ENCODE data around the gene FBXL22.

Gene FBXL22

DNA sequence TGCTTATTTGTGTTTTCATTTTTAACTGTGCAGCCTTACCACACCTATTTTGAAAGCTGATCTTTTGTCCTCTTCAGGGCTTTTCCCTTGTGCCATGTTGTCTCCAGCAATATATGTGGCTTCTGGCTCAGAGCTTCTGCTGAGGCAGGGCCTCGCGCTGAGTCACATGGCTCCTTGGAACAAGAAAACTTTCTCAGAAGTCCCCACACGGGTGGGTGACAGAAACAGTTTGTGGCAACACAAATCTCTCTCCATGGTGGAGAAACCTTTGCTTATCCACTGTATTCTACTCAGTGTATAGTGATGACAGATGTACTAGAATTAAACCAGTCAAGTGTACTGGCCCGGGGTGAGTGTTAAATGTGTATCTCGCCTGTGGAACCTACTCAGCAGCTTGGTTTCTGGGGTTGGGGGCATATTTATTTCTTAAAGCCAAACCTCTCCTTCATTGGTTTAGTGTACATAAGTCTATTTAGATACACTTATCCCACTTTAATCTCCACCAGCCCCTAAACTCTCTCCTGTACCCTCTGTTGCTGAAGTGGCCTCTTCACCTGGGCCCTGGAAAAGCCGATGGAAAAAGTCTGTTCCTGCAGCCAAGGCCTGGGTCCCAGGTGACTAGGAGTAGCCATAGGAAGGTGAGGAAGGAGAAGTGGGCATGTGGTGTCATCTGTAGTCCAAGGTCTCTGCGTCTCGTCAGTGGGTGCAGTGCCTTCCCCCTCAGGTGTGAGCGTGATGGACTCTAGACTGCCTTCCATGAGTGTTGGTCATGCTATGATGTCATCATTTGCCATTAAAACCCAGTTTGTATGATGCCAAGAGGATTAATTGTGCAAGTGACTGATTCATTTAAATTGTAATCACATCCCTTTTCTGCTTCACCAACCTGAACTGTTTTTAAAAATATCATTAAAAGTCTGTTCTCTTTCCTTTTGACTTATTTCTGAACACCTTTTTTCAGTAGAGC is 3.2 kb upstream of the FBXL22 start:
- DNase-seq (ENCODE audit: low spot score): no peak

DNA sequence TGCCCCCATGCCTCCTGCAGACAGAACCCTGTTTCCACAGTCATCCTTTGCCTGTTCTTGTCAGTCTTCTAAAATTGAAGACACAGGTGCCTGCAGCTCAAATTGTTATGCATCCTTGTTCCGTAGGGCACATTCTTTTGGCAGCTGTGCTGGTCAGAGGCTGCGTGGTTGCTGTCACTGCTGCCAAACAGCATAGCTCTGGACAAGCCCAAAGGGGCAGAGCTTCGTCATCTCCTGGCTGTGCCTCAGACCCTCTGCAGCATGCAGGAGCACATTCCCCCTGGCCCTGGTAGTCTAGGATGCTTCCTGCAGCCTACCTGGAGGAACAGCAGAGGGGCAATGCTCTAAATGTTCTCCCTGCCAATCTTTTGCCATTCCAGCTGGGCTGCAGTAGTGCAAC is 2.1 kb upstream of the FBXL22 start:
- no peak for DNase-seq (ENCODE audit: low spot score)

DNA sequence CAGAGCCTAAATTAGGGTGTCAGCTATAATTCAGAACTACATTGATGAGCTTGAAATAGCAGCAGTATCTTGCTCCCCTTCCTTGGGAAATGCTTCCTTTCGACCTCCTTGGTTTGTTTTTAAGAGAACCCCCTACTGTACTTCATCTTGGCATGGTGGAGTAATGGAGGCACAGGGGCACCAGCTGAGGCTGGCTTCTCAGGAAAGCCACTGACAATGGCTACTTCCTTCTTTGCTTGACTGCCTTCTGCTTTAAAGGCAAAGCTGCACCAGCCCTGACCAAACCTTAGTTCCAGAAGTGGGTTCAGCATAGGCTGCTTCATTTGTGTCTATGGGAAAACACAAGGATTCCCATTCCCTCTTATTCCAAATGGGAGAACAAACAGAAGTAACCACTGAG is 1.5 kb upstream of the FBXL22 start:
- DNase-seq (ENCODE audit: low spot score): no peak

DNA sequence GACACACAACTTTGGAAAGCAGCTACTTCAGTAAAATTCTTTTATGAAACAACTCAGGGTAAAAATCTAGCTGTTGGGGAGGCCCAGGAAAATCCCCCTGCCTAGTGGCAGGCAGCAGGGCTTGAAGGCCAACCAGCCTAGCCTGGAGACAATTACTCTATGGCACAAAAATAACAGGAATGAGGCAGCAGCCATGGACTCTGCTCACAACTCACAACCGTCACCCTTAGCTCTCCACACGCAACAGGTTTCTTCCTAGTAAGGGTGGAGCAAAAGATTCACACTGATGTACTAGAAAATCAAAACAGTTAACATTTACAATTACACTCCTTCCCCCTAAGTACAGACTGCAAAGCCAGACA is 530 bp upstream of the FBXL22 start:
- no peak for DNase-seq (ENCODE audit: low spot score)

DNA sequence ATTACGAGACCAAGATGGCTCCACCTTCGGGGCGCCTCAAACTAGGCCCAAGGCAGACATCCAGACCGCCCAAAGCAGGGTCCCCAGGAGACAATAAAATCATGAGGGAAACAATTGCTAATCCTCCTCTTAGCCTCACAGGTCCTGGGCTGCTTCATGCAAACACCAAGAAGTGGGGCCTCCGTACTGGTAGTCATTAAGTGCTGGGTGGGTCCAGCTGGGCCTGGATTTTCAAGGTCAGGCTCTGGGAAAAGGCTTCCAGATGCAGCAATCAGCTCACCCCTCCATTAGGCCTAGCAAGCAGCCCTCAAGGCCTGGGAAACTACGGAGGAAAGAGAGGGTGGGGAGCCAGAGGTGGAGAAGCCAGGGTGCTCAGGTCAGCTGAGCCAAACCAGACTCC is 634 bp downstream of the FBXL22 start:
- DNase-seq (ENCODE audit: low spot score): no peak

DNA sequence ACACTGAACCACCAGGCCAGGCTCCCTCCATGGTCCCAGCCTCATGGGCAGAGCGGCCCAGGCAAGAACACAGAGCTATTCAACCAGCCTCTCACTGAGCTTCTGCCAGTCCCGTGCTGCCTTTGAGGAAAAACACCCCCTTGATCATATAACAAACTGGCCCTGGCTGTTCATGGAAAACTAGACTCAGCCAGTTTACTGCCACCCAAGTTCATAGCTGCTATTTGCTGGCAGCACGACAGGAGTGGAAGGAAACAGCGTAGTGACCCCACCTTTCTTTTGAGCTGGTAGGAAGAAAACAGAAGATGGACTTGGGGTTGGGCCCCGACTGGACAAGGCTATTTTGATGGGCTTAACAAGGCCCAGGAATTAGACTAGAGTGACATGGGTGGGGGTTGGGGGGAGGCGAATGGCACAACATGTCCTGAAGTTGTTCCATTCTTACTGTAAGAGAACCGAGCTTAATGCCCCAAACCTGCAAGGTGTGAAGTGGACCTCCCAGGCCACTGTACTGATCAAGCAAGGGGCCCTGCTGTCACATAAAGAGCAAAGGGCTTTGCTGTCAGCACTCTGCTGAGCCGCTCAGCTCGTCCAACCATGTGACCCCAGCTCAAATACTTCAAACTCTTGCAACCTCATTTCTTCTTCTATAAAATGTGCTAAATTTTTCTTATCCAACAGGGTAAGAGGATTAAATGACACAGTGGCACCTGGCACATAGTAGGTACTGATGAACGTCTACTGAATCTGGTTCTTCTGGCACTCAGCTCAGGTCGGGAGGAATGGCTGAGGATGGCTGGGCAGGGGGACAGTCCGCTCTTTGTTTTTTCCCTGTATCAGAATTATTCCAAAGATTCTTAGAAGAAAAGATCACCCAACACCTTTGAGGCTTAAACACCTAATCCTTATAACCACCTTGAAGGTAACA is 1.6 kb downstream of the FBXL22 start:
- no peak for DNase-seq (ENCODE audit: low spot score)

DNA sequence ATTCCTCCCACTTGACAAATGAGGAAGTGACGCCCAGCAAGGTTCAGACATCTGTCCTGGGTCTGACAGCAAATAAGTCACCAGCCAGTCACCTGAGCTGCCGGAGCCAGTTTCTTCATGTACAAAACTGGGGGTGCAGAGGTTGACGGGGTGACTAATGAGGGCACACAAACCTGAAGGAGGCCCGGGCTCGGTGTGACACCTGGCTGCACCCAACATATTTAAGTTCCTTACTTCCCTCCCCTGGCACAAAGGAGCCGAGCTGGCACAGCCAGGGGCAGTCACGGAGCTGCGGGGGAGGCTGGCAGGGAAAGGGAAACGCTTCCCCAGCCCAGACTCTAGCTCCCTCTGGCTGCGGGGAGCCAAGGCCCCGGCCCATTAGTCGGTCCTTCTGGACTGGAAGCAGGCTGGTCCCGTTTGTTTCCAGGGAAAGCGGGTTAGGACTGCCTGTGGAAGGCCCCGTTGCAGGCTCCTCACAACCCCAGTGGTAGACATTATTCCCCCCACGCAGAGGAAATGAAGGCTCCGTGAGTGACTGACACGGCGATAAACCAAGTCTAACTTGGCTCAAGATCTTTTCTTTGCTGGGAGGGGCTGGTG is 2.3 kb downstream of the FBXL22 start:
- peak; percentile 46 for DNase-seq (ENCODE audit: low spot score)

DNA sequence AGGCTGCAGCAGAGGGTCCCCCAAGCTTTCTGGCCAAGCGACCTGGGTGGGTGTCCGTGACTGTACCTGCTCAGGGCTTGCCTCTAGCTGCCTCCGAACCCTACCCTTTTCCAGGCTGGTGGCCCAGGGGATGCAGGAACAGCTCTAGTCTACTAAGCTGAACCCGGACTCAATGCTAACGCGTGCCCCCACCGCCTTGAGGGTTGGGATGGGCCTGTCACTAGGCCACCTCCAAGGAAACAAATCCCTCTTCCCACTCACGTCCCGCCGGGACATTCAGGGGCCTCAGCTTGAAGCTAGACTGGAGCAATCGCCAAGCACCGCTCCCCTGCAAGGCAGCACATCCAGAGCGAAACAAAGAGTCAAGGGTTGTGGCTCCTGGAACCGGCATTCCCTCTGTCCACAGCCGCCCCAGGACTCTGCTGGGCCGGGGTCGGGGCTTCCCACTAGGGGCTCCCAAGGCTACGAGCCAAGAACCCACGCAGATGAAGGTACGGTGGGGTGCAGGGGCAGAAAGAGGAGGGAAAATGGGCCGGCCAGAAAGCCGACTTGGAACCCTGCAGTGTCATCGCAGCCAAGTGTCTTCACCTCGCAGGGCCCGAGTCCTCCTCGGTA is 2.9 kb downstream of the FBXL22 start:
- peak; percentile 40 for DNase-seq (ENCODE audit: low spot score)

DNA sequence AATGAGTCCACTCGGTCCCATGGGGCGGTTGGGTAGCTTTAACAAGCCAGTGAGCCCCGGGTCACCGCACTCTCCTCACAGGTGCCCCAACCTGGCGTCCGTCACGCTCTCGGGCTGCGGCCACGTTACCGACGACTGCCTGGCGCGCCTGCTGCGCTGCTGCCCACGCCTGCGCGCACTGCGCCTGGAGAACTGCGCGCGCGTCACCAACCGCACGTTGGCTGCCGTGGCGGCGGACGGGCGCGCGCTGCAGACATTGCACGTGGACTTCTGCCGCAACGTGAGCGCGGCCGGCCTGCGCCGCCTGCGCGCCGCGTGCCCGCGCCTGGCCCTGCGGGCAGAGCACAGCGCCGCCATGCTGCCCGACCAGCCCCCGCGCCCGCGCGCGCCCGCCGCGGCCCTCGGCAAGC is 3.4 kb downstream of the FBXL22 start:
- peak; percentile 85 for DNase-seq (ENCODE audit: low spot score)

DNA sequence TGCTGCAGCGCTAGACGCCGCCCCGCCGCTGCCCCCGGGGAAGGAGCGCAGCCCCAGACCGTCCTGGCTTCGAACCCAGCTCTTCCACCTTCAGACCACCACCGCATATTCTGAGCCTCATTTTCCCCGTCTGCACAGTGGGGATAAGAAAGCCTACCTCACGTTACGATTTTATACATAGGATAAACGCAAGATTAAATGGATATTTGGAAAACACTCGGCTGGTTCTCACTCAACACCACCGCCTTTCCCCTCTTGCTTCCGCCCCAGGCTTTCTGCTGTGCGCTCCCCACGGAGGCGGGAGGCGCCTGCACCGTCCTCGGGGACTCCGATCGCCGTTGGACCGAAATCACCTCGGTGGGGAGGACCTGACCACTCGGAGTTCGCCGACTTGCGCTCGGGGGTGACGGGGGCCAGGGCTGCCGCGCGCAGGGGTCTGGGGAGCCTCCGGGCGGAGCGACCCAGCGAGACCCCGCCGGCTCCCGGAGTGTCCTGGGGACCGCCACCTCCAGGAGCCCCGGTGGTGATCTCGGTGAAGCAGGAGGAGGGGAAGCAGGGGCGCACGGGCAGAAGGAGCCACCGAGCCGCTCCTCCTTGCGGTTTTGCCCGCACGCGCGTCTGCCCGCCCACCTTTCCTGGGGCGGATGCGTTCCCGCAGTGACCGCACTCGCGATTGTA is 4.0 kb downstream of the FBXL22 start:
- DNase-seq (ENCODE audit: low spot score): peak; percentile 43

DNA sequence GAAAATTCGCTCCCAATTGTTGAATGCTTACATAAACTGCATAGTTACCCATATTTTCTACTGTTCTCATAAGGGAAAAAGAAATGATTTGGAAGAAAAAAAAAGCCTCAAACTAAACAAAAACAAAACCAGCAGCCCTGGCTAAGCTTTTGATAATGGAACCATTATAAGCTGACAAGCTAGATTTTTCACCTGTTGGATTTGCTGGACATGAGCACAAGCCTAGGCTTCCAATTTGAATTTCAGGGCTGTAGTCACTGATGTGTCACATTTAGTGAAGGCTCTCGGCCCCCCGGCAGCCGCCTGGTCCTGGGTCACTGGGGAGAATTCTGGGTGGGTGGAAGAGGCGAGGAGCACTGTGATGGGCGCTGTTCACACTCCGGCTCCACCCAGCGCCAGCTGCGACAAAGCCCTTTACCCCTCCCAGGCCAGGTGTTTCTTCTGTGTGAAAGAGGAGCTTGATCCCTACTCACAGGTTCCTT is 4.6 kb downstream of the FBXL22 start:
- DNase-seq (ENCODE audit: low spot score): peak; percentile 19

DNA sequence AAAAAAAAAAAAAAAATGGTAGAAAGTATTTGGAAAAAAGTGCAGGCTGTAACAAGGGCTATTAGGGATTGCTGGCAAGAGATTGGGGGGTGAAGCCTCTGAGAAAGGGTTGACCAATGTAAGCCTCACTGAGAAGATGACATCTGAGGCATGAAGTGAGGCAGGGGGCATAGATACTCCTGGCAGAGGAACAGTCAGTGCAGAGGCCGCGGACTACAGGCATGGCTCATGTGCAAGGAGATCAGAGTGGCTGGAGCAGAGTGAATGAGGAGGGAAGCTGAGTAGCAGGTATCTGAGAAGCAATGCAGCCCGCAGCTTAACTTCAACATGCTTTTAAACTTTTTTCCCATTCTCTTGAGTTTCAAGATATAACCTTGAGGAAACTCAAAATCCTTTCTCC is 5.4 kb downstream of the FBXL22 start:
- no peak for DNase-seq (ENCODE audit: low spot score)

DNA sequence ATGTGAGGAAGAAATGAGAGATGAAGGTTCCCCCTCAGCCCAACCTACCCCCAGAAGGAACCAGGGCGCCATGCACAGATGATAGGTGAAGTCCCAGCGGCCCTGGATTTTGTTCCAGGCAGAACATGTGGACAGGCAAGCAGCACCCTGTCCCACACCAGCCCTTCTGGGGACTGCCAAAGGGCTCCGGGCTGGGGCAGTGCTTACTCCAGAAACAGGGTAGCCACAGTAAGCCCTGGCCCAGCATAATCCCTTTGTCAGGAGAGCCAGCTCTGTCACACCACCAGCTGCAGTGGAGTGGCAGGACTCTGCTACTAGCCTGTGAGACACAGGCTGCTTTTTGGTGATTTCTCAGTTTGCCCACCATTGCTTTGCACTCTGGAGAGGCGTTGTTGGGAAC is 6.3 kb downstream of the FBXL22 start:
- DNase-seq (ENCODE audit: low spot score): no peak

DNA sequence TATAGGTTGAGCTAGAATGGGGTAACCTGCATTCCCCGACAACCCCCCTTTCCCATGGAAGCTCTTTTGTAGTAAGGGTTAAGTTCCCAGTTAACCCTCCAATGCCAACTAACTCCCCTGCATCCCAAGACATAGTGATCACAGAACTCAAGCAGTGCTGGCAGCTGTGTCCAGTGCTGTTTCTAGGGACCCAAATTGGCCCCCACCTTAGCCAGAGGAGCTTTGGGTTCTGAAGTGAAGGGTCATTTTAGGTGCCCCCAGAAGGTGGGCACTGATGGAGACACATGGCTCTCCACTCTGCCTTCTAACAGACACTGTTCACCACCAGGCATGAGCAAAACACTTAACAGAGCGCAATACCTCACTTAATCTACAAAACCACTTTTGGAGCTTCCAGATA is 7.1 kb downstream of the FBXL22 start:
- no peak for DNase-seq (ENCODE audit: low spot score)

DNA sequence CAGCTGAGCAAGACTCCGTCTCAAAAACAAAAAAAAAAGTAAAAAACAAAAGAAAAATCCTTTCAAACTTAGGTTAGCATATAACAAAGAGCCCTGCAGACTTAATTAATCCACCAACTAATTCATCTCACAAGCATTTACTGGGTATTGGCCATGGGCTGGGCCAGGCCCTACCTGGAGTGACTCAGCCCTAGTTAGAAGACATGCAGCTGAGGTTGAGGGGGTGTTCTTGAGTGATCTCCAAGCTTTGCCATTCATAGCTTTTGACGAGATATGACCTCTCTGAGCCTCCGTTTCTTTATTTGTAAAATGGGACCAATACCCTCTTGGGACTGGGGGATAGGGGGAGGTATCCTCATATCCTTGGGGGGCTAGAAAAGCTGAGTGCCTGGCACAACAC is 7.8 kb downstream of the FBXL22 start:
- no peak for DNase-seq (ENCODE audit: low spot score)

DNA sequence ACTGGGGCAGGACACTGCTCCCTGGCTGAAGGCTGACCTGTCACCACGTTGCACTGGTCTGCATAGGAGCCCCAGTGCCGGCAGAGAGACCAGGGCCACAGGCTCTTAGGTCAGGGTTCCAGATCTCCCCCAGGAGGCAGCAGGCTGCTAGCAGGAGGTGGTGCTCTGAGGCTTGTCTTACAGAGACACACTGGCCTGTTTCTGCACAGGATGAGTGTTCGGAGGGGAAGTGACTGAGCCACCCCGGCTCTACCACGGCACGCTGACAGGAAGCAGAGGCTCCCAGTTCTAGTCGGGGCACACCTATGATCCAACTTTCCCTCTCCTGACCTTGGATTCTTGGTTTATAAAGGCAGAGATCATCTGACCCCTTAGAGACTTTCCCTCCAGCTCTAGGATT is 8.6 kb downstream of the FBXL22 start:
- DNase-seq (ENCODE audit: low spot score): no peak

DNA sequence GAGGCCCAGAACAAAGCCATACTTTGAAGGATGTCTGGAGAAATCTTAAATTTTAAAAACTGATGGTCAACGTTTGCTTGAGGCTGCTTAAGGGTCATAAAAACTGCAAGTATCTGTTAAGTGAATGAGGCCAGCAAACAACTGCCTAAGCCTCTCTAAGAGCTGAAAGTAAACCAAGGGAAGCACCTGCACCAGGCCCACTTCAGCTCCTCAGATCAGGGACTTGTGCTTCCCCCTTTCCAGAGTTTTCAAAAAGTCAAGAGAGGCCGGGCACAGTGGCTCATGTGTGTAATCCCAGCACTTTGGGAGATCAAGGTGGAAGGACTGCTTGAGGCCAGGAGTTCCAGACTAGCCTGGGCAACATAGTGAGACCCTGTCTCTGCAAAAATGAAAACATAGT is 9.1 kb downstream of the FBXL22 start:
- no peak for DNase-seq (ENCODE audit: low spot score)

DNA sequence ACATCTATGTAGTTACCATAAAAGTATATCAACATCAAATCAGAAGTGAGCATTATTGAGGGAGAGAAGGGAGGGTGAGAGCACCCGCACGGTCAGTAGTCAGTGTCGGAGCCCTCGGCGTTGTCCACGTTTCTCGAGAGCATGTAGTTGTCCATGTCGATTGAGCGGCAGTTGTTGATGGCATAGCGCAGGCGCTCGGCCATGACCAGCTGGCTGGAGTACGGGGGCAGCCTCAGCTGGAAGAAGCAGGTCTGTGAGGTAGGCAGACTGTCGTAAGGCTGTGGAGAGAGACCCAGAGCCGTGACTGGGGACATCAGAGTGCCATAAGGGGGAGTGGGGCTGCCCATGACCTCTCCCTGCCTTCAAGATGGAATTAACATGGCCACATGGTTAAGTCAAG is 11.8 kb downstream of the FBXL22 start:
- no peak for DNase-seq (ENCODE audit: low spot score)

DNA sequence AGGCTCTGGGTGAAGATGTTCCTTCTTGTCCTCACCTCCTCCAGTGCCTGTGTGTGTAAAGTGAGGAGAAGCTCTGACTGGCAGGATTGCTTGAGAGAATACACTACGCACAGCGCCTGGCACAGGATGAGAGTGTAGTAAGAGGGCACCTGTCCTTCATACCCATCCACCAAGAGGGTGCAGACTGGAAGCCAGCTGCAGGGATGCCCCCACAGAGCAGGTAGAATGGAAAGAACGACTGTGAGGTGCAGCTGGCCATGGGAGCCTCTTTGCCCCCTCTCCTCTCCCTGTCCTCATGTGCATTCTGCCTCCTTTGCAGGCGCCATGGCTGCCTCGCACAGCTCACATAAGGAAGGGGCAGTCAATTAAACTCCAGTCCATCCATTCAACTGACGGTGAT is 12.3 kb downstream of the FBXL22 start:
- no peak for DNase-seq (ENCODE audit: low spot score)

DNA sequence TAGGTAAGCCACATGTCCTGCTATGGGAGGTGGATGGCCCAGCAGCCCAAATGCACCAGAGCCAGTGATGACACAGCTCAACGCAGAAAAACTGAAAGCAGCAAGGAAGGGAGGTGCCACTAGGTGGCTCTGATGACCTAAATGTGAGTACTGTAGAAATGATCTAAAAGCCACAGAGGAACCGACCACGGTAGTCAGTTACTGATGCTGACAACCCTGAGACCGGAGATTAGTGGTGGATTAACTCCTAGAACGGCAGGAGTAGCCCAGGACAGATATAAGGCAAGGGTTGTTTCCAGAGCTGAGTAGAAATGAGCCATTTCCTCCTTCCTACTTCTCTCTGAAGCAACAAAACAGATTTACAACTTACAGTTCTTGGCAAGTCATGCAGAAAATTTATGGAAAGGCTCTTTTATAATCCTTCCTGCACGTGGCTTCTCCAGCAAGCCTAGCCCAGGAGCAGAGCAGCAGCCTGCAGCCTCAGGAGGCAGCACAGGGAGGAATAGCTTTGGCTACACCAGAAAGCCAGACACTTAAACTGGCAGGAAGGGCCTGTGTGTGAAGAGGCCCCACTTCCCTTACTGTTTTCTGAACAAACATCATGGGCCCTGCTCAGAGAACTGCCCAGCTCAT is 13.1 kb downstream of the FBXL22 start:
- DNase-seq (ENCODE audit: low spot score): peak; percentile 66

DNA sequence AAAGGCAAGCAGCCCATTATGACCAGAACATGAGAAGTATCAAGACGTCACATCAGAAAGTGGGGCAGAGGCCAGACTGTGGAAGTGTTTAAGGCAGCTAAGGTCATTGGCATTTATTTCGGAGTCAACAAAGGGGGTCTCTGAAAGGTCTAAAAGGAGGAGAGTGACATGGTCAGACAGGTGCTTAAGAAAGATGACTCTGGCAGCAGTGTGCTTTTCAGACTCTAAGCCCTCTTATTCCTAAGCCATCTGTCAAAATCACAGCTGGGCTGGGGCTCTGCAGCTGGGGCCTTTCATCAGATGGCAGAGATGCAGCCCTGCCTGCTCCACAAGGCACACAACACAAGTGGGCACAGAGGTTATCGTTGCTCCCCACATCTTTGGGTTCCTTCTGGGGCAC is 14.0 kb downstream of the FBXL22 start:
- DNase-seq (ENCODE audit: low spot score): no peak
